T-helper 1 cell treated with Interleukin-12 subunit alpha and Interleukin-12 subunit beta and Interleukin-4 antibody, amounts not matched to agents 30 ng/mL and 1 ng/mL, for 36 hours (primary cell): ENCODE data around the gene CHMP4B. TPM values are rescaled to one million over a fixed set of nuclear protein-coding genes. Genes with fewer than 3 reads are reported as not detected.

Experiments used
- intact Hi-C: fragments of 100-400 bp; cut with micrococcal nuclease; formaldehyde crosslinking; loops from one replicate; pipeline ENCODE4 v1.15.1; 2024
- total RNA-seq: library from RNA; stranded (reverse); gene quantifications from 2 replicates; pipeline ENCODE4 v1.2.3, GENCODE V29; 2022

The CHMP4B gene
- total RNA-seq, 1 donor from 2014 or later, result 78.0 TPM

DNA sequence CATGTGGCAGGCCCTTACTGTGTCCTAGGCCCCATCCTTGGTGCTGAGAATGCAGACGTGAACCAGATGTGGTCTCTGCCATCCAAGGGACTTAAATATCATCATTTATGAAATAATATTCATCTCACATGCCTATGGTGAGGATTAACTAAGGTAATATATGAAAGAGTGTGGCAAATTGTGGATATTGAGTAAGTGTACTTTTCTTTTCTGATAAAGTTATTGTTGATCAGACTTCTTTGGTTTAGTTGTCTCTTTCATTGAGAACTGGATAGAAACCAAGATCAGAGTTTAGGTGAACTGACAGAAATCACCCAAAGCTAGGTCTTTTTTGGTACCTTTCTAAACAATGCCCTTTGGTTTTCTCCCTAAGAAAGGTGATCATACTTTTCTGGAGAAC lies 5.0 kb downstream of the CHMP4B start:
- intact Hi-C loops, result no loop called here

DNA sequence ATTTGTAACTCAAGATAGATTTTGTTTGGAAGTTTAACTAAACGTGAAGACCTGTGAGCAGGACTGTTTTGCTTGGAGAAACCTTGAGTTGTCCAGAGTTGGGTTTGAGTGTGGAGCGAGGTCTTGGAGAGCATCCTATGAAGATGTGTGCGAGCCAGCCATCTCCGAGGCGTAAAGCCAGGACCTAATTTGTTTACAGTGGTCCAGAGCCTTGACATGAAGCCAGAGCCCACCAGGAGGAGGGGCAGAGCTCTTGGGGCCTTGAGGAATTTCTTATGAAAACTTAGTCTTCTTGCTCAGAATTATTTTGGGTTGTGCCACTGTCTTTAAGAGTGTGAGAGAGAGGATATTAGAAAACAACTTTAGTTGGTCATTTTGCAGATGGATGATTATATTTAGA lies 6.3 kb downstream of the CHMP4B start:
- intact Hi-C loops, result no loop called here

DNA sequence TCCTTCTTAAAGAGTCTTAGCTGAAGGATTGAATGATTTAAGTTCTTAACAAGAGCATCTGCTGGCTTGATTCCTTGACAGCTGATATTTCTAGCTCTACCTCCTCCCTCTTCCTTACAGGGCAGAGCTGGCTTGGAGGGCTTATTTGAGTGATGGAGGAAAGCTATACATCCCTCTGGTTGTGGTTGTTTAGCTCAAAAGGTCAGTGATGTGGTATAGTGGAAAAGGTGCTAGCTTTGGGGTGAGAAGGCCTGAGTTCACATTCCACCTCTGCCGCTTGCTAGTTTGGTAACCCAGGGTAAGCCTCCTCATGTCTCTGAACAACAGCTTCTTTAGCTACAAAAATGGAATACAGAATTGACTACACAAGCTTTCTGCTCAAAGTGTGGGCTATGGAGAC lies 8.3 kb downstream of the CHMP4B start:
- intact Hi-C loops, result no loop called here

DNA sequence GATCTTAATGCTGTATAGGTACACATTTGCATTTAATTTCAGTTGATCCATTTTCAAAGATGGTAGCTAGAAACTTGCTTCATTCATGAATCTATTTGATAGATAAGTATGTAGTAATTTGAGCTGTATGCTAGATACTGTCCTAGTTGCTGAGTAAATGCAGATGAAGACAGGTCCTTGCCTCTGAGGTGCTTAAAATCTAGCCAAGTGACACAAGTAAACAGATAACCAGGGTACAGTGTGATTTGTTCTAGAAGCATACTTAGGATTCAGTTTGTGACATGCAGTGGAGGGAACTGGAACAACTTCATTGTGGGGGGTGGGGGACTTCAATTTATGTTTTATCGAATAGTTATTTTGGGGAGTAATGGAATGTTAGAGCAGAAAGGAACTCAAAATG lies 9.2 kb downstream of the CHMP4B start:
- intact Hi-C loops, result no loop called here

DNA sequence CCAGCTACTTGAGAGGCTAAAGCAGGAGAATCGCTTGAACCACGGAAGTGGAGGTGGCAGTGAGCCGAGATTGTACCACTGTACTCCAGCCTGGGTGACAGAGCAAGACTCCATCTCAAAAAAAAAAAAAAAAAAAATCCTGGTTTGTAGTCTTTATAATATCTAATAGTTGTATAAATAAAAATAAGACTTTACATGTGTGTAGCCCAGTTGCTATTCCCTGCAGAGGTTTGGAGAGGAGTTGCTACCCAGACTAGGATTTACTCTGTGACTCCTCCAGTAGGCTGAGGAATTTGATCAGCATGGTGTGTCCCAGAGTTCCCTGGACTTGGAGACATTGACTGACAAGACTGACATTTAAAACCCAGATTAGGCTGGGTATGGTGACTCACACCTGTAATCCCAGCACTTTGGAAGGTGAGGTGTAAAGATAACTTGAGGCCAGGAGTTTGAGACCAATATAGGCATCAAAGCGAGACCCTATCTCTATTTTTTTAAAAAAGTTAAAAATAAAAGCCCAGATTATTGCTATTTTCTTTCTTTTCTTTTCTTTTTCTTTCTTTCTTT lies 10.2 kb downstream of the CHMP4B start:
- intact Hi-C loops, result no loop called here

DNA sequence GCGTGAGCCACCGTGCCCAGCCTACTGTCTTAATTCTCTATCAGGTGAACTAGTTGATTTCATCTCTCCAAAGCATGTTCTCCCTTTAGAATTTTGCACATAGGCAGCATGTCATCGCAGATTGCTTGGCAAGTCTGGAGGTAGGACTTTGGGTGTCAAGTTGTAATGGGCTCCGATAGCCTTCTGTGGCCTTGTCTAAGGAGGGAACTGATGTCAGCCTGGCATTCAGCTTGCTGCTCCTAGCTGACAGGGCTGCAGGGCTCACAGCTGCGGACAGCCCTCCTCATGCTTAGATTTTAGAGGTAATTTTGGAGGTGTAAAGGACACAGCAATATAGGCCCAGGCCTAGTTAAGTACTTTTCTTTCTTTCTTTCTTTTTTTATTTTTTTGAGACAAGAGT lies 11.3 kb downstream of the CHMP4B start:
- intact Hi-C loops, result no loop called here

DNA sequence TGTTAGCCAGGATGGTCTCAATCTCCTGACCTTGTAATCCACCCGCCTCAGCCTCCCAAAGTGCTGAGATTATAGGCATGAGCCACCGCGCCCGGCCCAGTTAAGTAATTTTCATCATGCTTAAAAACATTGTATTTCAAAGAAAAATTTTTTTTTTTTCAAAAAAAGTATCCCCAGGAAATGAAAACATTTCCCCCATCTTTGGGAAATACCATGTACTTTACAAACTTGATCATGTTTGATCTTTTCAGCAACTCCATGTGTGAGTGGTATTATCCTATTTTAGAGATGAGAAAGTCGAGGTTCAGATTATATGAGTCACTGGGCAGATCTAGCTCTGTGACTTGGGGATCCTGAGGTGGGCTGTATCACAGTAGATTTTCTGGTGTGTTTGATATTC lies 11.8 kb downstream of the CHMP4B start:
- intact Hi-C loops, result no loop called here

DNA sequence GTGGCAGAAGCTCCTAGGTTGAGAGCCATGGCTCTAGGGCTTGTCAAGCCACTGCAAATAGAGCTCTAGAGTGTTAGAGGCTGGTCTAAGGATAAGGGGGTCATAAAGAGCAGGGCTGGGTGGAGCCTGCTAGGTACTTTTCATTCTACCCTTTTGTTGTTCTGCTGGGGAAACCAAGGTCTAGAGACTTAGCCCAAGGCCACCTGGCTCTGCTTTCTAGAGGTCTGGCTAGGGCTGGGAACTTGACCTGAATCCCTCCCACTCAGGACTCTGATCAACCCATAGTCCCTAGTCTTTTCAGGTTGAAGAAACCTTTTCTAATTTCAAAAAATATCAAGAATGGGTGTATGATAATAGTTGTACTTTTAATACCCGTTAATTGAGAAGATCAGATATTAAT lies 13.7 kb downstream of the CHMP4B start:
- intact Hi-C loops, result no loop called here

DNA sequence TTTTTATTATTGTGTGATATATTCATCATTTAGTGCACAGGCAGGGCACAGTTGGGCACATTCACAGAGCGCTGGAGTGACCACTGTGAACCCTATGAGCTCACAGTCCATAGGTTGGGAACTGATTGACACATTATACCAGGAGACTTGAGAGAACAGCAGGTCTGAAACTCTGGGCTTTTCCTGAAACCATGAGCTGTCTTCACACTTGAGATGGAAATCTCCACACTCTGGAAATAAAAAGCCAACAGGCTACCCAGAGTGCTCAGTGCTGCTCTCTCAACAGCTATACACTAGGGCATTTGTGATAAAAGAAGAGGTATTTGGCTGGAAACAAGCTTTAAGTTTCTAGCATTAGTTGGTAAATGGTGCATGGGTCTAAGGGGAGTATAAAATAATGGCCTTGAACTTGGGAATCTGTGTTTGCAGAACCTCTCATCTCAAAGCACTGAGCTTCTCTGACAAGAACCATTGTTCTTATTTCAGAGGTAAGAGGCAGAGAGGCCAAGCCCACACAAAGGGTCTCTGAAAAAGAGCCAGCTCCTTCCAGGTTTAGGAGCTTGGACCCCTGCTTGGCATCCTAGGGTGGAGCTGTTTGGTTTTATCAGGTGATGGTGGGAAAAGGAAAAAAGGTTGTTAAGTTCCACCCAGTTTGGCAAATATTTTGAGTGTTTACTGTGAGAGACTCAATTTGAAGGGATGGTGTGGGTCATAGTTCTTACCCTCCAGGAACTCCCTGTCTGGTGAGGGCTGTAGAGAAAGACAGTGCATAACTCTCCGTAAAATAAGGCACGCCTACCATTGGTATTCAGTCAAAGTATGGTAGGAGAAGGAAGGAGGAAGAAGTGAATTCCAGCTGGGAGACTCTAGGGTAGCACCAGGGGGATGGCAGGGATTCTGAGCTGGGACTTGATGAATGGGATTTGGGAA lies 14.5 kb downstream of the CHMP4B start:
- intact Hi-C loops, result no loop called here

DNA sequence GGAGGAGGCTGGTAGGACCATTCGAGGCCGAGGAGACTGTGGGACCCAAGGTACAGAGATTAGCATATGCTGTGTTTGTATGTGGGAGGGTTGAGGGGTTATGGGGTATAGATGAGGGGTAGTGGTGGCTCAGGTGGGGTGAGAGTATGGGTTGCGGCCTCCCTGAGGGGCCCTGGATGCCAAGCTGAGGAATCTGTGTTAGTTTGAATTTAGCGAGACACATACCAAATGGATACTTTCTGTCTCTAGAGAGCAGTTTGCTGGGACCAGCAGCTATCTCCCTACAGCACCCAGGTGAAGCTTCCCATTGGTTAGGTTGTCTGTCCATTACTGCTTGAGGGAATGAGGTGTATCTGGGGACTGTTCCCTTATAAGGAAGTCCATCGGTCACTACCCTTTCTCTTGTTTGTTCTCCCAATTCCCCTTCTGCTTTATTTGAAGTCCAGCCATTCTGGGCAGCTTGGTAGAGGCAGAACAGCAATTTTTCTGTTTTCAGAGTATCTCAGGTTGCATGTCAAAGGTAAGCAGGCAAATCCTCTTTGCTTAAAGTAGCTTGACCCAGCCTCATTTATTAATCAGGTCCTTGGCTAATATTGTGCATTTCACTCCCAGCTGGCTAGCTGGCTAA lies 15.2 kb downstream of the CHMP4B start:
- intact Hi-C loops, result no loop called here

DNA sequence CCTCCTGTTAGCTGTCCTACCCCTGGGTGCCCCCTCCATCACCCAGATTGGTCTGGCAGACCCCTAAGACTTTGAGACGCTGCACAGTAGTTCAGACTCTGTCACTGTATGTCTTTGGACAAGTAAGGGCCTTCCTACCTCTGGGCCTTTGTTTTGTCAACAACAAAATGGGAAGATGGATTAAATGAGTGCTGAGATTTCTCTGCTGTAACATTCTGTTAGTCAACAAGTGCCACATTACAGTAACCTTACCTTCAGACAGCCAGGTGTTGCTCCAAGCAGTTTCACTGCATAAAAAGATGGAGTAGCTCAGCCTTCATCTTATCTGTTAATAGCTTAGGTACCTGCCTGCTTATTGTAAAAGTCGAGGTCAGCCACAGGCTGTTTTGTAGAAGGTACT lies 16.0 kb downstream of the CHMP4B start:
- intact Hi-C loops, result no loop called here

DNA sequence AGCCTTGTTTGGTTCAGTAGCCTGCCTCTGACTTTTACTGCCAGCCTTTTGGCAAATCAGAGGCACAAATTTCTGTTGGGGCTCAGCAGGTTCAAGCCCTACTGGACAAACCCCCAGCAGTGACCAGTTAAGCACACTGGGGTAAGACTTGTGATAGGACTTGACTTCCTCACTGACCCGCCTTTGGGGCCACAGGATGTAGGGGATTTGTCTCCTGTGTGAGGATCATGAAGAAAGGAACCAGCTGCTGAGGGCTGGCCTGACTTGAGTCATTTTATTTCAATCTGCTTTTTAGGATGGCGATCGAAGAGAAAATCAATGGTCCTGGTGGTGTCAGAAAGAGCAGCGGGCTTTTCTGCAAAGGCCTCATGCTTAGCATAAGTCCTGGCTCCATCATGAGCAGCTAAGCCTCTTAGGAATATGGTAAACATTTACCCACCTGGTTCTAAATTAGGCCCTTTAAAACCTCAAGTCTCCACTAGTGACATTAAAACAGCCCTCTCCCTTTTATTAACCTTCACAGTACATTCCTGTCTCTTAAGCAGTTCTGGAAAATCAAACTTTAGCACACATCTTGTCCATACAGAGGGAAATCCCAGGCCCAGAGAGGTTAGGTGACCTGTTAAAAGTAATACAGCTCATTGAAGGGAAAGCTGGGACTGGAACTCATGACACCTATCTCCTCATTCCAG lies 16.6 kb downstream of the CHMP4B start:
- intact Hi-C loops, result no loop called here

DNA sequence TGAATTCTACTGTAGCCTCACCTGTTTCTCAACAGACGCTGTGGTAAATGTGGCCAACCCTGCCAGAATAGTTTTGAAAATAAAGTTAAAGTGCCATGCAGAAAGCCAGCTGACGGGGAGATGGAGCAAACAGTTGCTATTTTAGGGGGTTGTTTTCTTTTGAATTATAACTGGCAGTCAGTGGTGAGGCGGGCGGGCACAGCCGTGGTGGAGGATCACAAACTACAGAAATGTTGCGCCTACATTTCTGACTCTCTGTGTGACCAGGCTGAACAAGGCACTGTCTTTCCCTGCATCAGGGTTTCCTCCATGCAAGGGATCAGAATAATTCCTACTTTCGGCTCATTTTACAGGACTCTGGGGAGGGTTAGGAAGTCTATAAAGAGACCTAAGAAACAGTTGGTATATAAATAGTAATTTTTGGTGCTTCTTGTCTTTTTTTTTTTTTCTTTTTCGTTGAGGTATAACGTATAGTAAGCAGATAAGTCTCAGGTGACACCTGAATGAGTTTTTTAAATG lies 17.2 kb downstream of the CHMP4B start:
- intact Hi-C loops, result no loop called here

DNA sequence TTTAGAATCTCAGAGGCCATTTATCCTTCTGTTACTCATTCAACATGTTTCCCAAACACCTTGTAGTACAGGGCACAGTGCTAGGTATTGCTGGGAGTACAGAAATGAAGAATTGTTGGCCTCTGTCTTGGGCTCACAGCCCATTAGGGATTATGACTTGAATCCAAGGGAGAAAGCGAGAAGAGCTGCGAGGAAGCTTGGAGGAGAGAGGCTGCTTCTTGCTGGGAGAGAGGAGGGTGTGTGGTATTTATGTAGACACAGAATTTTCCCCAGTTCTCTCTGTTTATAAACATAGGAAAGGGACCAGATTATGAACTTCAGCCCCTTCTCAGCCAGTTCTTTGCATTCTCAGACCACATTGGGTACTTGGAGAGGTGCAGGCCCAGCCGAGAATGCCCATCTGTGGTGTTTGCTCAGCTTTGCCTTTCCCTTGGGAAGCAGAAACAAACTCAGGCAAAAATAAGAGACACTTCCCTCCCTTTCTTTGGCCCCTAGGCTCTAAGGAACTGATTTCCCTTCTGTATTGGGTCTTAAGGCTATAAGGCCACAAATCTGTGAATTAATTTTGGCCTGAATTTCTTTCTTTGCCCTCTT lies 17.9 kb downstream of the CHMP4B start:
- intact Hi-C loops, result no loop called here

DNA sequence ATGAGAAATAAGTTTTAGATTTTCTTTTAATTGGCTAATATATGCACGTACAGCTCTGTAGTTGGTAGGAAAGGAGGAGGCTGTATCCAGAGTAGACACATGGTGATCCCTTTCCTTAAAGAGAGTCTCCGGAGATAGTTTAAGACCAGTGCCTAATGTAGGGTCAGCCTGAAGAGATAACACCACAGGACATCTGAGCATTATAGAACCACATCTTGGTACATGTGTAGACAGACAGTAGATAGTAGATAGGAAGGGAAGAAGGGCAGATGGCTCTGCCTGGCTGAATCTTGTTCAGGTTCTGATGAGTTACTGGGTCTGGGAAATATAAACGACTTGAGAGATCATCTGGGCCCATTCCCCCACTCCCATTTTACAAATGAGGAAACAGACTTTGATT lies 18.5 kb downstream of the CHMP4B start:
- intact Hi-C loops, result no loop called here

DNA sequence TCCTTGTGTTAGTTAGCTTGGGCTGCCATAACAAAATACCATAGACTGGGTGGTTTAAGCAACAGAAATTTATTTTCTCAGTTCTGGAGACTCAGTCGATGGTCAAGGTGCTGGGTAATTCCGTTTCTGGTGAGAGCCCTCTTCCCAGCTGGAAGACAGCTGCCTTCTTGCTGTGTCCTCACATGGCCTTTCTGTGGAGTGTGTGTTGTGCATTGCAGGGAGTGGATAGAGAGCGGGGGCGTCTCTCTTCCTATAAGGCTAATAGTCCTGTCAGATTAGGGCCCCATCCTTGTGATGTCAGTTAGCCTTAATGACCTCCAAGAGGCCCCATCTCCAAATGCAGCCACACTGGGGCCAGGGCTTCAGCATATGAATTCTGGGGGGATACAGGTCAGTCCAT lies 19.2 kb downstream of the CHMP4B start:
- intact Hi-C loops, result no loop called here

DNA sequence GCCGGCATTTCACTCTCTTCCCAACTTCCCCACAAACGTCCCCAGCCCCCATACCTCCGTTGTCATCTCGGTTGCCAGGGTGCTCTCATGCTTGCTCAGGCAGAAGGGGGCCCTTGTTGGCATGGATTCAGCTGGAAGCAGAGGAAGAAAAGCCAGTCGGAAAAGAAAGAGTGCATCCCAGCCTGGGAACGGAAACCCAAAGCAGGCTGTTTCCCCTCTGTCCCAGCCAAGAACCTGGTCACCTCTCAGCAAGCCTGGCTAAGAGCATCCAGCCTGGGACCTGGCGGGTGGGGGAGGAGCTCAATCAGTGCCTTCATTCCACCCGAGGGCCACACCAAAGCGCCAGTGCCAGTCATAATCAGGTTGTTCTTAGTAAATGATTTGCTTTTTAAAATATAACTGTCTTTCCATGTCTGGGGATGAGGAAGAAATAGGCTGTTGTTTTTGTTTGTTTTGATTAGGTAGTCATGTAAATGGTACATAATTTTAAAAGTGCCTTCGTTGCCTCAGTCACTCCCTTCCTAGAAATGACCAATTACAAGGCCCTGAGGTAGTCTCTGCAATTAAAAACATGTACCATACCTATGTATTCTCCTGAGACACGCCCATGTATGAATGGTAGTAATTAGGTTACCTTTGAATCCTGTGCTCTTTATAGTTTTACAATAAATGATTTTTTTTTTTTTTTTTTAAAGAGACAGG lies 21.1 kb downstream of the CHMP4B start:
- intact Hi-C loops, result no loop called here

DNA sequence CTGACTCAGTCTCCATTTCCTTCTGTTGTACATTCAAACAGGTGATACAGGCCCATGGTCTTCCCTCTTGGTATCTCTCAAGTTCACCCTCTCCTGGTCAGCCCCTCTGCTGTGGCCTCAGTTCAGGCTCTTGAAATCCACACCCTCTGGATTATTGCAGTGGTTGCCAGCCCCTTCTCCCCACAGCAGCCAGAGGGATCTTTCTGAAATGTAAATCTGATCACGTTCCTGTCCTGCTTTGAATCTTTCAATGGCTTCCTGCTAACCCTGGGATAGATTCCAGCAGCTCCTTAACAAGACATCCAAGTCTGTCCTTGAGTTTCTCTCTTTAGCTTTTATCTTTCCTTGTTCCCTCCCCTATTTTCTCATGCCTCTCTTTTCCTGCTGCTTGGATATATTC lies 22.2 kb downstream of the CHMP4B start:
- intact Hi-C loops, result no loop called here

DNA sequence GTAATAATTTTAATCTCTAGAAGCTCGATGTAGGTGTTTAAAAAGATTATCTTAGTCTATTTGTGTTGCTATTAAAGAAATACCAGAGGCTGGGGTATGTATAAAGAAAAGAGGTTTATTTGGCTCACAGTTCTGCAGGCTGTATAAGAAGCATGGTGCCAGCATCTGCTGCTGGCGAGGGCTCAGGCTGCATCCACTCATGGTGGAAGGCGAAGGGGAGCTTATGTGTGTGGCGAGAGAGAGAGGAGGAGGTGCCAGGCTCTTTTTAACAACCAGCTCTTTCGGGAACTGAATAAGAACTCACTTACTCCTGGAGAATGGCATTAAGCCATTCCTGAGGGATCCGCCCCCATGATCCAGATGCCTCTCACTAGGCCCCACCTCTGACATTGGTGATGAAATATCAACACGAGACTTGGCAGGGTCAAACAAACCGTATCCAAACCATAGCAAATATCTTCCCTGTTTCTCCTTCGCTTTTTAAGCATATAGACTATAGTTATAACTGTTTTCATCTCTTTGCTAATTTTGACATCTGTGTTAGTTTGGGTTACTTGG lies 24.5 kb downstream of the CHMP4B start:
- intact Hi-C loops, result loop anchor here (5.0 kb wide), 1 partner anchor 82 kb away; no protein-coding TSS in a partner anchor

DNA sequence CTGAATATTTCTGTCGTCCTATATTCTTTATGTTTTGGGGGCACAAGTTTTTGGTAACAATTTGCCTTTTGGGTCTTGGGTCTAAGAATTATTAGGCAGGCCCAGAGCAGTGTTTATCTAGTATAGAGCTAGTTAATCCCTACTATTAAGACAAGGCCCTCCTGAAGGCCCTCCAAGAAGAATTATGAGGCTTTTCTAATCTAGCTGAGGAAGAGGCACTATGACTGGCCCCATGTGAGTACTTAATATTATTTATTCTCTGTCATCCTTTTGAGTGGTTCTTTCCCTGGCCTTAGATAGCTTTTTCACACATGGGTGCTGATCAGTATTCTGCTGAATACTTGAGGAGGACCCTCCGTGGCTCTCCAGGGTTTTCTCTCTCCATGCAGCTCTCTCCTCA lies 25.1 kb downstream of the CHMP4B start:
- intact Hi-C loops, result loop anchor here (5.0 kb wide), 1 partner anchor 81 kb away; no protein-coding TSS in a partner anchor
